ENCODE results near the gene GABRB1.

GABRB1 gene

DNA sequence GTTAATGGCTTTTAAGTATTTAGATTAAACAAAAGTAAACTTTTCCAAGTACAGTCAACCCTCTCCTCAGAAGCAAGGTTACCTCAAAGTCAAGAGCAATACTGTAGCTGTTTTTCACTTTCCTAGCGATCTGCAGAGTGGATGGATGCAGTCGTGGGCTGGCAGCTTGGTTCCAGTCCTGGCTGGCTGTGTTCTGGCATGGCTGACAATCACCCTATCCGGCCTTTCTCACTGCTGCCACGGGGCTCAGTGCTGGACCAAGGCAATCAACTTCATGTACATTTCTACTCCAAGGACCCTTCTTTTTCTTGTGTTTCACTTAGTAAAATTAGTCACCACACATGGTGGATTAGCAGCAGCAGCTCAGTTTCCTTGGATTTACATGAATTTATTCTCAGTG is 208.3 kb downstream of the GABRB1 start:
- no peak for TF ChIP-seq ZFP30 (CRISPR knock-in tag; IDR thresholded peaks at IDR 0.05)
- TF ChIP-seq BACH2 (CRISPR knock-in tag; IDR thresholded peaks at IDR 0.05; ENCODE audit: borderline replicate concordance), result no peak
- no peak for TF ChIP-seq CSDC2 (CRISPR knock-in tag; IDR thresholded peaks at IDR 0.05)
- TF ChIP-seq ZC3H10 (CRISPR knock-in tag; IDR thresholded peaks at IDR 0.05), result no peak
- no peak for TF ChIP-seq ZFP3 (CRISPR knock-in tag; IDR thresholded peaks at IDR 0.05)
- TF ChIP-seq SNAI2 (CRISPR knock-in tag; IDR thresholded peaks at IDR 0.05), result no peak
- no peak for TF ChIP-seq TOX (CRISPR knock-in tag; IDR thresholded peaks at IDR 0.05; ENCODE audit: borderline replicate concordance)

DNA sequence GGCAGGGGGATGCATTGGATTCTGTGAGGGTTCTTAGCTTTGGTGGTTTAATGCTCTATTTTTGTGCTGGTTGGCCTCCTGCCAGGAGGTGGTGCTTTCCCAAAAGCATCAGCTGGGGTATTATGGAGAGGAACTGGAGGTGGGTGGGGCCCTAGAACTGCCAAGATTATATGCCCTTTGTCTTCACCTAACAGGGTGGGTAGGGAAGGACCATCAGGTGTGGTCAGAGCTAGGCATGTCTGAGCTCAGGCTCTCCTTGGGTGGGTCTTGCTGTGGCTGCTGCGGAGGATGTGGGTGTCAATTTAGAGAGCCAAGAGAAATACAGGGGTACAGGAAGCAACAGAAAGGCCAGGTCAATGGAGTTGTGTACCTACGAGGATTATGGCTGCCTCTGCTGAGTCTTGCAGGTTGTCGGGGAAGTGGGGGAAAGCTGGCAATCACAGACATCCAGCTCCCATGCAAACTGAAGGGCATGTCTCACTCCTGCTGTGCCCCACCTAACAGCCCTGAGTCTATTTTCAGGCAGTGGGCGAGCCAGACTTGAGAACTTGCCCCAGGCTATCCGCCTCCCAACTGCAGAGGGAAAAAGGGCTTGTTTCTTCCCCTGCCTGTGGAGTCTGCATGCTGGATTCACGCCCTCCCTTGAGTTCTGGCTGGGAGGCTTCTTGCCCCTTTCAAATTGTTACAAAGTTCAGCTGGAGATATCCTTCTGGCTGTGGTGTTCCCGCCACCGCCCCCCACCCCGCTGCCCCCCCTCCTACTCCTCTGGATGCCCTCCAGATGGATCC is 220.2 kb downstream of the GABRB1 start:
- TF ChIP-seq PPARA (CRISPR knock-in tag; IDR thresholded peaks at IDR 0.05; ENCODE audit: borderline replicate concordance) (no peak), GLIS3 (CRISPR knock-in tag; IDR thresholded peaks at IDR 0.05) (no peak), BACH2 (CRISPR knock-in tag; IDR thresholded peaks at IDR 0.05; ENCODE audit: borderline replicate concordance) (no peak), ZFP3 (CRISPR knock-in tag; IDR thresholded peaks at IDR 0.05) (no peak)
- TF ChIP-seq, protein P1, sequence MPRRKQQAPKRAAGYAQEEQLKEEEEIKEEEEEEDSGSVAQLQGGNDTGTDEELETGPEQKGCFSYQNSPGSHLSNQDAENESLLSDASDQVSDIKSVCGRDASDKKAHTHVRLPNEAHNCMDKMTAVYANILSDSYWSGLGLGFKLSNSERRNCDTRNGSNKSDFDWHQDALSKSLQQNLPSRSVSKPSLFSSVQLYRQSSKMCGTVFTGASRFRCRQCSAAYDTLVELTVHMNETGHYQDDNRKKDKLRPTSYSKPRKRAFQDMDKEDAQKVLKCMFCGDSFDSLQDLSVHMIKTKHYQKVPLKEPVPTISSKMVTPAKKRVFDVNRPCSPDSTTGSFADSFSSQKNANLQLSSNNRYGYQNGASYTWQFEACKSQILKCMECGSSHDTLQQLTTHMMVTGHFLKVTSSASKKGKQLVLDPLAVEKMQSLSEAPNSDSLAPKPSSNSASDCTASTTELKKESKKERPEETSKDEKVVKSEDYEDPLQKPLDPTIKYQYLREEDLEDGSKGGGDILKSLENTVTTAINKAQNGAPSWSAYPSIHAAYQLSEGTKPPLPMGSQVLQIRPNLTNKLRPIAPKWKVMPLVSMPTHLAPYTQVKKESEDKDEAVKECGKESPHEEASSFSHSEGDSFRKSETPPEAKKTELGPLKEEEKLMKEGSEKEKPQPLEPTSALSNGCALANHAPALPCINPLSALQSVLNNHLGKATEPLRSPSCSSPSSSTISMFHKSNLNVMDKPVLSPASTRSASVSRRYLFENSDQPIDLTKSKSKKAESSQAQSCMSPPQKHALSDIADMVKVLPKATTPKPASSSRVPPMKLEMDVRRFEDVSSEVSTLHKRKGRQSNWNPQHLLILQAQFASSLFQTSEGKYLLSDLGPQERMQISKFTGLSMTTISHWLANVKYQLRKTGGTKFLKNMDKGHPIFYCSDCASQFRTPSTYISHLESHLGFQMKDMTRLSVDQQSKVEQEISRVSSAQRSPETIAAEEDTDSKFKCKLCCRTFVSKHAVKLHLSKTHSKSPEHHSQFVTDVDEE (CRISPR knock-in tag; IDR thresholded peaks at IDR 0.05), result no peak
- TF ChIP-seq, protein P2, sequence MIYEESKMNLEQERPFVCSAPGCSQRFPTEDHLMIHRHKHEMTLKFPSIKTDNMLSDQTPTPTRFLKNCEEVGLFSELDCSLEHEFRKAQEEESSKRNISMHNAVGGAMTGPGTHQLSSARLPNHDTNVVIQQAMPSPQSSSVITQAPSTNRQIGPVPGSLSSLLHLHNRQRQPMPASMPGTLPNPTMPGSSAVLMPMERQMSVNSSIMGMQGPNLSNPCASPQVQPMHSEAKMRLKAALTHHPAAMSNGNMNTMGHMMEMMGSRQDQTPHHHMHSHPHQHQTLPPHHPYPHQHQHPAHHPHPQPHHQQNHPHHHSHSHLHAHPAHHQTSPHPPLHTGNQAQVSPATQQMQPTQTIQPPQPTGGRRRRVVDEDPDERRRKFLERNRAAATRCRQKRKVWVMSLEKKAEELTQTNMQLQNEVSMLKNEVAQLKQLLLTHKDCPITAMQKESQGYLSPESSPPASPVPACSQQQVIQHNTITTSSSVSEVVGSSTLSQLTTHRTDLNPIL (CRISPR knock-in tag; IDR thresholded peaks at IDR 0.05; ENCODE audit: low read depth), result no peak
- no peak for ATAC-seq

More for the DNA sequence above, 208.3 kb downstream of the GABRB1 start:
- ATAC-seq, result no peak

DNA sequence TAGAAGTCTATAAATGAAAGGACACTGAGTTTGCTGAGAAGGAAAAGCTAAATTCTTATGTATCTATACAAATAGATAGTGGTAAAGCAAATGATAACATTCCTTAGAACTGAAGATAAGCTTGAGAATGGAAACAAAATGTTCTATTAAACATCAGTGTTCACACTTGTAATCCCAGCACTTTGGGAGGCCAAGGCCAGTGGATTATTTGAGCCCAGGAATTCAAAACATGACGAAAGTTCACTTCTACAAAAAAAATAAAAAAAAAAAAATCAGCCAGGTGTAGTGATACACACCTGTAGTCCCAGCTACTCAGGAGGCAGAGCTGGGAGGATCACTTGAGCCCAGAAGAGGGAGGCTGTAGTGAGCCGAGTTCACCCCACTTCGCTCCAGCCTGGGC is 232.4 kb downstream of the GABRB1 start:
- TF ChIP-seq, protein P3, sequence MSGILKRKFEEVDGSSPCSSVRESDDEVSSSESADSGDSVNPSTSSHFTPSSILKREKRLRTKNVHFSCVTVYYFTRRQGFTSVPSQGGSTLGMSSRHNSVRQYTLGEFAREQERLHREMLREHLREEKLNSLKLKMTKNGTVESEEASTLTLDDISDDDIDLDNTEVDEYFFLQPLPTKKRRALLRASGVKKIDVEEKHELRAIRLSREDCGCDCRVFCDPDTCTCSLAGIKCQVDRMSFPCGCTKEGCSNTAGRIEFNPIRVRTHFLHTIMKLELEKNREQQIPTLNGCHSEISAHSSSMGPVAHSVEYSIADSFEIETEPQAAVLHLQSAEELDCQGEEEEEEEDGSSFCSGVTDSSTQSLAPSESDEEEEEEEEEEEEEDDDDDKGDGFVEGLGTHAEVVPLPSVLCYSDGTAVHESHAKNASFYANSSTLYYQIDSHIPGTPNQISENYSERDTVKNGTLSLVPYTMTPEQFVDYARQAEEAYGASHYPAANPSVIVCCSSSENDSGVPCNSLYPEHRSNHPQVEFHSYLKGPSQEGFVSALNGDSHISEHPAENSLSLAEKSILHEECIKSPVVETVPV (CRISPR knock-in tag; IDR thresholded peaks at IDR 0.05), result no peak
- TF ChIP-seq ZC3H10 (CRISPR knock-in tag; IDR thresholded peaks at IDR 0.05), result no peak
- no peak for TF ChIP-seq ZFP3 (CRISPR knock-in tag; IDR thresholded peaks at IDR 0.05)
- no peak for TF ChIP-seq ZNF565 (CRISPR knock-in tag; conservative IDR thresholded peaks at IDR 0.05; ENCODE audit: low read depth)
- TF ChIP-seq, protein P1 (CRISPR knock-in tag; IDR thresholded peaks at IDR 0.05), result no peak

DNA sequence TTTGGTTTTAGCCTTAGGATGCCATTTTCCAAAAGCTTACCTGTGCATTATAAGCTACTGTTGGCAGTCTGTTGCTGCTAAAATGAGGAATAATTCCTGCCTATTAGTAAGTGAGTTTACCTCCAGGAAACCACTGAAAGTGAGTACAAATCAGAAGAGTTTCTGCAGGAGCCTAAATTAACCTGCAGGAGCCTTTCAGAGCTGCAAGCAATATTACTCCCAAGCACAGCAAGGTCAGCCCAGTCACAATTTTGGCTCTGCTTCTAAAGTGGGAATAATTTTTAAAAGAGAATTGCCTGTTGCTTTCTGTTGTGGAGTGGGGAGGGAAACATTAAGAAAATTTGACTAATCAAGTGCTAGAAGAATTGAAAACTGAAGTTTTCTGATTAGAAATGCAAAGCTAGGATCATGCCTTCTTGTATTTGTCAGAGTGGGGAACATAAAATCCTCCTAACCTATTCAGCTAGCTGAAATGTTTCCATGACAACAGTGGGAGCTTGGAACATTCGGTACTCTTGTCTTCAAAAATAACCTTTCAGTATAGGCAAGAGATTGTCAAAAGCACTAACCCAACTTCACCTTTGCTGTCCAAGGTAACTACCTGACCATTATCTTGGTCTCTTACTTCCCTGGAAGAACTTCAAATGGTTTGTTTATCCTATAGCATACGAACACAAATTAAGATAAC is 239.0 kb downstream of the GABRB1 start:
- ATAC-seq, result no peak
- TF ChIP-seq ZFP30 (CRISPR knock-in tag; IDR thresholded peaks at IDR 0.05), result no peak
- no peak for TF ChIP-seq ARNTL (CRISPR knock-in tag; IDR thresholded peaks at IDR 0.05; ENCODE audit: borderline replicate concordance, low read depth)
- TF ChIP-seq ZNF70 (CRISPR knock-in tag; IDR thresholded peaks at IDR 0.05), result no peak
- no peak for TF ChIP-seq ESRRG (CRISPR knock-in tag; IDR thresholded peaks at IDR 0.05)
- TF ChIP-seq BACH2 (CRISPR knock-in tag; IDR thresholded peaks at IDR 0.05; ENCODE audit: borderline replicate concordance), result no peak
- TF ChIP-seq, protein P4, sequence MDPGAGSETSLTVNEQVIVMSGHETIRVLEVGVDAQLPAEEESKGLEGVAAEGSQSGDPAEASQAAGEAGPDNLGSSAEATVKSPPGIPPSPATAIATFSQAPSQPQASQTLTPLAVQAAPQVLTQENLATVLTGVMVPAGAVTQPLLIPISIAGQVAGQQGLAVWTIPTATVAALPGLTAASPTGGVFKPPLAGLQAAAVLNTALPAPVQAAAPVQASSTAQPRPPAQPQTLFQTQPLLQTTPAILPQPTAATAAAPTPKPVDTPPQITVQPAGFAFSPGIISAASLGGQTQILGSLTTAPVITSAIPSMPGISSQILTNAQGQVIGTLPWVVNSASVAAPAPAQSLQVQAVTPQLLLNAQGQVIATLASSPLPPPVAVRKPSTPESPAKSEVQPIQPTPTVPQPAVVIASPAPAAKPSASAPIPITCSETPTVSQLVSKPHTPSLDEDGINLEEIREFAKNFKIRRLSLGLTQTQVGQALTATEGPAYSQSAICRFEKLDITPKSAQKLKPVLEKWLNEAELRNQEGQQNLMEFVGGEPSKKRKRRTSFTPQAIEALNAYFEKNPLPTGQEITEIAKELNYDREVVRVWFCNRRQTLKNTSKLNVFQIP (CRISPR knock-in tag; IDR thresholded peaks at IDR 0.05; ENCODE audit: borderline replicate concordance, low read depth), result no peak
- no peak for TF ChIP-seq RARB (CRISPR knock-in tag; IDR thresholded peaks at IDR 0.05)
- TF ChIP-seq, protein P1 (CRISPR knock-in tag; IDR thresholded peaks at IDR 0.05), result no peak
- TF ChIP-seq SNAI2 (CRISPR knock-in tag; IDR thresholded peaks at IDR 0.05), result no peak
- TF ChIP-seq ZNF565 (CRISPR knock-in tag; conservative IDR thresholded peaks at IDR 0.05; ENCODE audit: low read depth), result no peak
- TF ChIP-seq, protein P3 (CRISPR knock-in tag; IDR thresholded peaks at IDR 0.05), result no peak

More for the DNA sequence above, 232.4 kb downstream of the GABRB1 start:
- ATAC-seq, result no peak

Data from SK-N-SH treated with all-trans-retinoic acid at 6 μM for 48 hours (cell line).